Muscle layer of colon (tissue), 2 donors: ENCODE data around the gene CCL28.

Experiments used
- H3K27ac ChIP-seq: one replicate; pipeline ENCODE4 v1.7.0; 2013; ENCODE audit warnings: low read depth, mild to moderate bottlenecking, low read length, moderate library complexity
- H3K27me3 ChIP-seq, 2 donors: one replicate each; pipeline ENCODE4 v1.7.0; 2013; ENCODE audit warnings: low read length in 2 of 2, mild to moderate bottlenecking in 2 of 2; ENCODE audit not compliant: insufficient read depth in 2 of 2, control insufficient read depth in 1 of 2
- H3K36me3 ChIP-seq: one replicate; pipeline ENCODE4 v1.7.0; 2013; ENCODE audit warnings: mild to moderate bottlenecking, low read length; ENCODE audit not compliant: insufficient read depth
- H3K4me1 ChIP-seq: one replicate; pipeline ENCODE4 v1.7.0; 2013; ENCODE audit warnings: mild to moderate bottlenecking, low read length; ENCODE audit not compliant: insufficient read depth
- H3K4me3 ChIP-seq, 2 donors: one replicate each; pipeline ENCODE4 v1.7.0; 2013; ENCODE audit warnings: low read length in 2 of 2, low read depth in 1 of 2, mild to moderate bottlenecking in 1 of 2, moderate library complexity in 1 of 2
- H3K9ac ChIP-seq: one replicate; pipeline ENCODE4 v1.7.0; 2013; ENCODE audit warnings: low read length
- H3K9me3 ChIP-seq: one replicate; pipeline ENCODE4 v1.7.0; 2013; ENCODE audit warnings: mild to moderate bottlenecking, low read length
- donor health status: abdominal sarcoma.
- donor health status: Adenocarcinoma of cecum.

Gene CCL28

DNA sequence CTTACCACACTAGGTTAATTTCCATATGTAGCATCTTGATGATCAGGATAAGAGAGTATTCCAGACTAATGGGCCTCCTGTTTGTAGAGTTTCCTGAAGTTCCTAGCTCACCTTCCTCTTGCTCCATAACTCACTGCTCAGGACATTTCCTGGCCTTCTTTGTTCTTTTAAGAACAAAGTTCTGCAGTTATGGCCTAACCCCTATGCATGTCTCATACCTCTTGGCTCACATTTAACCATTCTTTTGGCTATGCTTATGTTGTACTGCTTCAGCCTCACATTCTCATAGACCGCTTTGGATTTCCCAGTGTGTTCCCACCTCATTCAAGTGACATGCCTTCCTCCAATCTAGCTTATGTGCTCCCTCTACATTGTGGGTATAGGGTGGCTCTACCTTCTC, 58.5 kb downstream of the CCL28 start:
- Histone ChIP-seq H3K4me1 (no peaks in the 10 kb centered on the region), H3K36me3 (no peaks in the 10 kb centered on the region), H3K9me3 (no peaks in the 10 kb centered on the region), H3K4me3 (no peak overlapping the region), H3K27me3 (no peaks in the 10 kb centered on the region), H3K27ac (no peak overlapping the region), H3K9ac (no peak overlapping the region)

DNA sequence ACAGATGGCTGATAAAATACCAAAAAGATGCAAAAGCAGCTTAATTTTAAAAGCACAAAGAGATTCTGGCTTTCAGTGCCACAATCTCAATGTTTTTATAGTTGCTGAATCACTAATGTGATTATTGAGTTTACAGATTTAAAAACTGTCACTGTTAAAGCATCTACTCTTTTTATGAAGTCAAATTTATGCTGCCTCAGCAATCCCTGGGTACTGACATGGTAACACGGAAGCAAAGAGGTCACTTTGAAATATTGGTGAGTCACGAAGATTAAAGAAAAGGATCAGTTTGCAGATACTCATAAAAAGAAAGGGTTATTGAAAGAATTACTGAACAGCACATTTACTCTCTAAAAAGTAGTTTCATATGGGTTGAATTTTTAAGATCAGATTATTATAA, 59.3 kb downstream of the CCL28 start:
- Histone ChIP-seq H3K36me3 (no peaks in the 10 kb centered on the region), H3K27ac (no peak overlapping the region), H3K27me3 (no peaks in the 10 kb centered on the region), H3K9ac (no peak overlapping the region), H3K4me1 (no peaks in the 10 kb centered on the region), H3K4me3 (no peak overlapping the region), H3K9me3 (no peaks in the 10 kb centered on the region)

DNA sequence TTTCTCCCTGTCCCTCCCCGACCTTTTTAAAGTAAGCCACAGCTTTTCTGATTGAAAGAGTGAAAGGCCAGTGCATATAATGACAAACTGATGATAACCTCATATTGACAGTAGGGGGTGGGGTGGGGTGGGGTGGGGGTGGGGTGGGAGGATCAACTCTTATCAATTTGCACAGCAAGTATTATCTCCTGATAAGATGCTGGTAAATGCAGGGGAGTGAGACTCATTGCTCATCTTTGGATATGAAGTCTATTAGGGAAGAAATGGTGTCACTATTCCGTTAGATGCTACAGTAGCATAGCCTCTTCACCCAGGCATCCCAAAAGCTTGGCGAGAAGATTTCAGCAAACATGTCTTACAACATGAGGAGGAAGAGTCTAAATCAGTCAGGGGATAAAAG, 60.1 kb downstream of the CCL28 start:
- Histone ChIP-seq H3K4me1 (no peaks in the 10 kb centered on the region), H3K36me3 (no peaks in the 10 kb centered on the region), H3K4me3 (no peak overlapping the region), H3K27ac (no peak overlapping the region), H3K9ac (no peak overlapping the region), H3K9me3 (no peaks in the 10 kb centered on the region), H3K27me3 (no peaks in the 10 kb centered on the region)

DNA sequence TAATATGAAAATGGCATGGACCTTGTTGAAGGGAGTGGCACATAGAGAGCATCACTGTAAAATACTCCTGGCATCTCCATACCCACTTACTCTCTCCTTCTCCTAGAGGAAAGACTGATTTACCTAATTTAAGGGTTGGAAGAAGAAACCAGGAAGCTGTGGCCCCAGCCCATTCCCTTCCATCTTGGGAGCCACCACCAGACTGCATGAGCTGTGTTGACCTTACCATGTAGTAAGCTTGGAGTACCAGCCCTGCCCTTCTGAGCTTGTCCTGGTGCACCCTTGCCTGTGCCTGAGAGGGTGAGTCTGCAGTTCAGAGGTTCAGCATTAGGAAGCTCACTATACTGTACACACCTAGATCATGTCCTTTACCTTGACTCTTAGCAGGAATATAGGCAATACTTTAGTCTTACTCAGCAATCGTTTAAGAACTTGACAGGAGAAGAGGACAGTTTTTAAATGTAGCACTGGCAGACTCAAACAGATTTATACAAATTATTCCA, 63.3 kb downstream of the CCL28 start:
- H3K27me3 ChIP-seq = no peaks in the 10 kb centered on the region
- H3K9ac ChIP-seq = no peak overlapping the region
- H3K4me3 ChIP-seq = no peak overlapping the region
- no peaks in the 10 kb centered on the region for H3K4me1 ChIP-seq
- no peaks in the 10 kb centered on the region for H3K36me3 ChIP-seq
- no peak overlapping the region for H3K27ac ChIP-seq
- no peaks in the 10 kb centered on the region for H3K9me3 ChIP-seq

DNA sequence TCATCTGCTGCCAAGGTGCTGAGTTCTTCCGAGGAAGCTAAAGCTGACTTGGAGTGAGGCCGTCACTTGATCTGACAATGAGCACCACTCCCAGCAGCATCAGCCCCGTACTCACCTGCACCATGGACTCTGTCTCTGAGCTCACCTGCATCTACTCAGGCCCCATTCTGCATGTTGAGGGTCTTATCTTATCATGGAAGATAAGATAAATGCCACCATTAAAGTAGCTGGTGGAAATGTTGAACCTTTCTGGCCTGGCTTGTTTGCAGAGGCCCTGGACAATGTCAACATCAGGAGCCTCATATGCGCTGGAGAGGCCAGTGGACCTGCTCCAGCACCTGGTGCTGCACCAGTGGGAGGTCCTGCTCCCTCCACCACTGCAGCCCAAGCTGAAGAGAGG, 64.0 kb downstream of the CCL28 start:
- Histone ChIP-seq H3K4me1 (no peaks in the 10 kb centered on the region), H3K9me3 (no peaks in the 10 kb centered on the region), H3K36me3 (no peaks in the 10 kb centered on the region), H3K27ac (no peak overlapping the region), H3K9ac (no peak overlapping the region), H3K4me3 (no peak overlapping the region), H3K27me3 (no peaks in the 10 kb centered on the region)

DNA sequence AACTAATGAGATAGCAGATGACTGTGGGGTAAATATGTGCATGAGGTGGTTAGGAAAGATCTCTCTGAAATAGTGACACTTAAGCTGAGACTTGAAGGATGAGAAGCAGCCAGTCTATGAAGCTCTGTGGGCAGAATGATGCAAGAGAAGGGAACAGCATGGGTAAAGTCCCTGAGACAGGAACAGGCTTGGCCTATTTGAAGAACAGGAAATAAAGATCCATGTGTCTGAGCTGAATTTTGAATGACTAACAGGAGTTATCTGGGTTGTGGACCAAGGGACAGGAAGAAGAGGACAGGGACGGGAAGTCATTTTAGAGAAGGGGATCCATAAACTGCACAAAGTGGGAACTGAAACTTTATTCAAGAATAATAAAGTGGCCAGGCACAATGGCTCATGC, 73.3 kb downstream of the CCL28 start:
- H3K4me3 ChIP-seq = no peak overlapping the region
- no peaks in the 10 kb centered on the region for H3K27me3 ChIP-seq
- H3K9me3 ChIP-seq = no peaks in the 10 kb centered on the region
- no peaks in the 10 kb centered on the region for H3K36me3 ChIP-seq
- no peak overlapping the region for H3K9ac ChIP-seq
- no peak overlapping the region for H3K27ac ChIP-seq
- no peaks in the 10 kb centered on the region for H3K4me1 ChIP-seq

DNA sequence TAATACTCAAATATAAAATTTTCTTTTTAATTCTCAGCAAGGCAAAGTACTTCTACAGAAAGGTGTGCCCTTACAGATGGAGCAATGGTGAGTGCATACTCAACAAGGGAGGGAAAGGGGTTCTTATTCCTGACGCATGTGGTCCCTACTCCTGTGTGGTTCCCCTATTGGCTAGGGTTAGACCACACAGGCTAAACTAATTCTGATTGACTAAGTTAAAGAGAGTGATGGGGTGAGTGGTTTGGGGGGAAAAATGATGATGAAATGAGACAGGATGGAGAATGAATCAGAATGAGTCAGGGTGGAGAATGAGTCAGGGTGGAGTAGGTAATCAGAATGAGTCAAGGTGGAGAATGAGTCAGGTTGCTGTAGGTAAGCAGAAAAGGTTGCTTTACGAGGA, 76.0 kb downstream of the CCL28 start:
- H3K36me3 ChIP-seq = no peaks in the 10 kb centered on the region
- no peak overlapping the region for H3K4me3 ChIP-seq
- no peak overlapping the region for H3K9ac ChIP-seq
- H3K4me1 ChIP-seq = no peaks in the 10 kb centered on the region
- no peak overlapping the region for H3K27ac ChIP-seq
- H3K9me3 ChIP-seq = no peaks in the 10 kb centered on the region
- H3K27me3 ChIP-seq = no peaks in the 10 kb centered on the region

DNA sequence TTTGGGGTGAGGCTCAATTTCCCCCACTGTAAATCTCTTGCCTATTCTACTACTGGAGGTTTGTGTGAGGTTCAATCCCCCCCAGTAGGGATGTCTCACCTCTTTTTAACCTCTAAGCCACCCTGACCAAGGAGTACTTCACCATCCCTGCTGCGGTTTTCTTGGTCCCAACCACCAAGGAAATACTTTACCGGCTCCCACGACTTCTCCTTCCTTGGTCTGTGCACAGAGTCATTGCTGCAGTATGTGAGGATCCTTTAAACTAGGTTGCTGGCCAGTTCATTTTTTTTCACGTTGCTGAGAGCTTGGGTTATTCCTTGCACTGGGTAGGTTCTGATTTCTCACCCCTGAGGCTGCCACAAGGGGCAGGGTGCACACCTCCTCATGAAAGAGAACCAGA, 76.5 kb downstream of the CCL28 start:
- Histone ChIP-seq H3K9ac (no peak overlapping the region), H3K4me1 (no peaks in the 10 kb centered on the region), H3K36me3 (no peaks in the 10 kb centered on the region), H3K27me3 (no peaks in the 10 kb centered on the region), H3K4me3 (no peak overlapping the region), H3K9me3 (no peaks in the 10 kb centered on the region), H3K27ac (no peak overlapping the region)

DNA sequence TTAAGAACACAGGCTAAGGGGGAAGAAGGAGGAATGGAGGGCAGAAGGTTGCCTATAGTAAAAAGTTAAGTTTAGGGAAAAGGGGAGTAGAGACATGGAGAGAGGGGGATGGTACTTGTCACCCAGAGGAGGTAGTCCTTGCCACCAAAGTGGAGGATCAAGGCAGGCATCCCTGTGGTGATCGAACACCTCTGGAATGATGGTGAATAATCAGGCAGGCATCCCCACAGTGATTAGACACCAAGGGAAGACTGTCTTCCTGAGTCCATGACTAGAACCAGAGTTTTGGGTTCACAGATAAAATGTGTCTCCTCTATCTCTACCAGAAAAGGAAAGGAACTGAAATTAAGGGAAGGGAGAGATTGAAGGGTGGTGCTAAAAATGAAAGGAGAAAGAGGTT, 79.8 kb downstream of the CCL28 start:
- H3K9me3 ChIP-seq = no peaks in the 10 kb centered on the region
- no peaks in the 10 kb centered on the region for H3K4me1 ChIP-seq
- H3K27ac ChIP-seq = no peak overlapping the region
- H3K9ac ChIP-seq = no peak overlapping the region
- H3K36me3 ChIP-seq = no peaks in the 10 kb centered on the region
- H3K4me3 ChIP-seq = no peak overlapping the region
- H3K27me3 ChIP-seq = no peaks in the 10 kb centered on the region
